Measurements from ENCODE around the gene CMTM2. TPM values are rescaled to one million over a fixed set of nuclear protein-coding genes. Genes with fewer than 3 reads are reported as not detected.

The CMTM2 gene
- total RNA-seq, 4 donors from 2014 or later, result not detected

DNA sequence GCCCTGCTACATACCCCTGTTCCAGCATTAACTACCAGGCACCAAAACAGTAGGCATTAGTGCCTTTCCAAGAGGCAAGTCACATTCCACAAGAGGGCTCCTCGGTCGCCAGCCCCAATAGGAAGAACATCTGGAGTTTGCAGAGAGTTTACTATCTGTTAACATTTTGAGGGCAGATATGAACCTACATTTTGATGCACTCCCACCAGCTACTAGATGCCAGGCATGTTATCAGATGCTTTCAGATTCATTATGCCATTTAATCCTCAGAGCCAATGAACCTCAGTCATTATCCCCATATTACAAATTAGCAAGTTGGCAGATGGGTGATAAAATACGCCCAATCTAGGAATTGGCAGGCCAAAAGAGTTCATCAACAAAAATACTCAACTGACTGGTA lies 4.2 kb upstream of the CMTM2 start:
- TF ChIP-seq CTCF (IDR thresholded peaks at IDR 0.05; ENCODE audit: low read depth), result no peak

- no peak for TF ChIP-seq CTCF (IDR thresholded peaks at IDR 0.05; ENCODE audit: low read depth)
Observed at GRCh38 chr16:66576296-66576695, 3.0 kb upstream of the CMTM2 start.

GRCh38 chr16:66580605-66581209 lies 1.4 kb downstream of the CMTM2 start:
- TF ChIP-seq CTCF (IDR thresholded peaks at IDR 0.05; ENCODE audit: low read depth), result no peak

DNA sequence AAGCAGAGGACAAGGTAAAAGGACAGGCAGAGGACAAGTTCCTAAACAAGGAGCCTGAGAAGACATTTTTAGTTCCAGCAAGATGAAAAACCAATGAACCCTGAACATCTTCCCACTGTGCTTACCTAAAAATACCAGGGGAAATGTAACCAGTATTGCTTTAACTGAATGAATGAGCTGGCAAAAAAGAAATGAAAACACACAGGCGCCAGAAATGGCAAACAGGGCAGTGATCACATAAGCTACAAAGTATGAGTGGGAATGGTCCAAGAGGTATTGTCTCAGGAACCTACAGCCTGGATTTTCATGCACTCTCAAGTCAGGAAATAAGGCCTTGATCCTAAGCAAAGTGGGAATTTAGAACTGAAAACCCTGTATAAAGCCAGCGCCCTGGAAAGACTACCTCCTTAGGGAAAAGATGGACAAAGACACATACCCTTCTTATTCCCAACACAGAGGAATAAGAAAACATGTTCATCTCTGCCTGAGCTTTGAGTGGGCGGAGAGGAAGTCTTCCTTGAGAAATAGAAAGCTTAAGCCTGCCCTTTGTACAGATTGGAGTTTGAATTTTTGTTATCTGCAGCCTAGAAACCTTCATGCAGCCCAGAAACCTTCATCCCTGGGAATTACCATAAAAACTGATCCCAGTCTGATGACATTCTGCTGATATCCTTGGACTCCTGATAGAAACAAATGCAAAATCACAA lies 2.1 kb downstream of the CMTM2 start:
- TF ChIP-seq CTCF (IDR thresholded peaks at IDR 0.05; ENCODE audit: low read depth), result no peak

- no peak for TF ChIP-seq CTCF (IDR thresholded peaks at IDR 0.05; ENCODE audit: low read depth)
Observed at GRCh38 chr16:66585481-66586239, 6.4 kb downstream of the CMTM2 start.

DNA sequence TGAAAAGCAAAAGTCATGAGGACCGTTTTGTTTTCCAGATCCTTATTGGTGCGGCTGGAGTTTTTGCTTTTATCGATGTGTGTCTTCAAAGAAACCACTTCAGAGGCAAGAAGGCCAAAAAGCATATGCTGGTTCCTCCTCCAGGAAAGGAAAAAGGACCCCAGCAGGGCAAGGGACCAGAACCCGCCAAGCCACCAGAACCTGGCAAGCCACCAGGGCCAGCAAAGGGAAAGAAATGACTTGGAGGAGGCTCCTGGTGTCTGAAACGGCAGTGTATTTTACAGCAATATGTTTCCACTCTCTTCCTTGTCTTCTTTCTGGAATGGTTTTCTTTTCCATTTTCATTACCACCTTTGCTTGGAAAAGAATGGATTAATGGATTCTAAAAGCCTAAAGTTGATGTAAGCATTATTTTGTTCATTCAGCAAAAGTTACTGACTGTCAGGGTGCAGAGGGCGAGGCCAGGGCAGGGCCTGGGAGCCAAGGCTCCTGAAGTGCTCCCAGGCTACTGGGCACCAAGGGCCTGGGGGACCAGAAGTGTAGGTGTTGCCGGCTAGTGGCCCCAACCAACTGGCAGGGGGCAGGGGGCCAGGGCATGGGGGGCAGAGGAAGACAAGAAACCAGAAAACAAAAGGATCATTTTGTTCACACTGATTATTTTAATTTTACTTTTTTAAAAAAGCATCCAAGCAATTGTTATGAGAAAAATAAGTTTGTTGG lies 8.8 kb downstream of the CMTM2 start:
- no peak for TF ChIP-seq CTCF (IDR thresholded peaks at IDR 0.05; ENCODE audit: low read depth)

All from subcutaneous adipose tissue (tissue), 4 donors.